Measurements from ENCODE around the gene EMX2. TPM values are rescaled to one million over a fixed set of nuclear protein-coding genes. Genes with fewer than 3 reads are reported as not detected.

Gene EMX2
- total and polyA plus RNA-seq, 2 donors from 2014 or later = 44.9 to 82.8 TPM

DNA sequence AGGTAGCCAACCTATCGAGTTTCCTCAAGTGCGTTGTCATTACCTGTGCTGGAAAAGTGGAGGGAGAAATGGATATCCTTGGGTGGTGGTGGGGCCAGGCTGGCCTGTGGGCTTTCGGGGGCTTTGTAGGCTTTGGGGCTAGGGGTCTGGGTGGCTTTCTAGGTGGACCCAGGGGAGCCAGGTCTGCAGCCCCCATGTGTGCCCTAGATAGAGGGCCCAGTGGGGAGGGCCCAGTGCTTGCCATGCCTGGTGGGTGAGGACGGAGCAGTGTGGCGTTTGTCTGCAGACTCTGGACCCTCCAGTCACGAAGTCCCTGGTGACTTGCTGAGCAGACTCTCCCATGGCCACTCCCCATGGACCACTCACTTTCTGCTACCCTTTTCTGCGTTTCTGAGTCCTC is 19.7 kb downstream of the EMX2 start:
- H3K4me3 ChIP-seq (ENCODE audit: low read length in 3 of 3) = no peak overlapping the region
- H3K9me3 ChIP-seq (ENCODE audit: control insufficient read depth in 2 of 3, insufficient read depth in 1 of 3, low read length in 3 of 3) = no peaks in the 10 kb centered on the region
- intact Hi-C loops (cut with DNase I) = no loop called here
- no peaks in the 10 kb centered on the region for H3K4me1 ChIP-seq (ENCODE audit: control insufficient read depth in 2 of 3, insufficient read depth in 2 of 3, low read depth in 1 of 3, low read length in 3 of 3)
- no peak for TF ChIP-seq CTCF (IDR thresholded peaks at IDR 0.05; ENCODE audit: borderline replicate concordance, extremely low read depth, insufficient read depth)
- H3K9ac ChIP-seq (ENCODE audit: low read length in 3 of 3) = no peak overlapping the region
- FAIRE-seq (no peak), DNase-seq (no peak)
- H3K27ac ChIP-seq (ENCODE audit: low read depth in 2 of 2, low read length in 2 of 2) = no peak overlapping the region
- no peaks in the 10 kb centered on the region for H3K27me3 ChIP-seq (ENCODE audit: control insufficient read depth, insufficient read depth, low read length)
- no peaks in the 10 kb centered on the region for H3K36me3 ChIP-seq (ENCODE audit: control insufficient read depth in 2 of 3, insufficient read depth in 3 of 3, low read length in 3 of 3)

- Histone ChIP-seq H3K4me3 (ENCODE audit: low read length in 3 of 3) (no peak overlapping the region), H3K27ac (ENCODE audit: low read depth in 2 of 2, low read length in 2 of 2) (no peak overlapping the region), H3K27me3 (ENCODE audit: control insufficient read depth, insufficient read depth, low read length) (no peaks in the 10 kb centered on the region), H3K9ac (ENCODE audit: low read length in 3 of 3) (no peak overlapping the region), H3K36me3 (ENCODE audit: control insufficient read depth in 2 of 3, insufficient read depth in 3 of 3, low read length in 3 of 3) (no peaks in the 10 kb centered on the region), H3K4me1 (ENCODE audit: control insufficient read depth in 2 of 3, insufficient read depth in 2 of 3, low read depth in 1 of 3, low read length in 3 of 3) (no peaks in the 10 kb centered on the region), H3K9me3 (ENCODE audit: control insufficient read depth in 2 of 3, insufficient read depth in 1 of 3, low read length in 3 of 3) (no peaks in the 10 kb centered on the region)
- FAIRE-seq = no peak
- DNase-seq = no peak
- intact Hi-C loops (cut with DNase I) = no loop called here
- TF ChIP-seq CTCF (IDR thresholded peaks at IDR 0.05; ENCODE audit: borderline replicate concordance, extremely low read depth, insufficient read depth) = no peak
These were observed 20.6 kb downstream of the EMX2 start for GRCh38 chr10:117562896-117563737.

DNA sequence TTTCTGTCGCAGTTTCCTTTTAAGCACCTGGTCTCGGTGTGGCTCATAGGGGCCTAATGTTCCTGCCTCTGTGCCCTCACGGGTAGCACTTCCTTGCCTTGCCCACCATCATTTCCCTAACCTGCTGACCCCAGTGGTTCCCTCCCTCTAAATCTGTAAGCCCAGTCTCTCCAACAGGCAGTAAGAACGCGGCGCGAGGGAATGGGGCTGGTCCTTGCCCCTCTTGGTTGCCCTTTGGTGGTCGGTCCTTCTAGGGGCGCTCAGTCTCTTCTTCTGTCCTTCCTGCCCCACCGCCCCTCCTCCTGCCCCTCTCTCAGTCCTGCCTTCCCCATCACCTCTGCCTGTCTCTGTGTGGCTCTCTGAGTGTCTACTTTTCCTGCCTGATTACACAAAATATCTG is 21.2 kb downstream of the EMX2 start:
- Histone ChIP-seq H3K27me3 (ENCODE audit: control insufficient read depth, insufficient read depth, low read length) (no peaks in the 10 kb centered on the region), H3K9ac (ENCODE audit: low read length in 3 of 3) (no peak overlapping the region), H3K4me3 (ENCODE audit: low read length in 3 of 3) (no peak overlapping the region), H3K9me3 (ENCODE audit: control insufficient read depth in 2 of 3, insufficient read depth in 1 of 3, low read length in 3 of 3) (no peaks in the 10 kb centered on the region), H3K27ac (ENCODE audit: low read depth in 2 of 2, low read length in 2 of 2) (no peak overlapping the region), H3K36me3 (ENCODE audit: control insufficient read depth in 2 of 3, insufficient read depth in 3 of 3, low read length in 3 of 3) (no peaks in the 10 kb centered on the region), H3K4me1 (ENCODE audit: control insufficient read depth in 2 of 3, insufficient read depth in 2 of 3, low read depth in 1 of 3, low read length in 3 of 3) (no peaks in the 10 kb centered on the region)
- intact Hi-C loops (cut with DNase I) = no loop called here
- FAIRE-seq (no peak), DNase-seq (no peak)
- no peak for TF ChIP-seq CTCF (IDR thresholded peaks at IDR 0.05; ENCODE audit: borderline replicate concordance, extremely low read depth, insufficient read depth)
